Astrocyte (in vitro differentiated cells and primary cell): Measurements from ENCODE around the gene EME1. TPM values are rescaled to one million over a fixed set of nuclear protein-coding genes. Genes with fewer than 3 reads are reported as not detected.
"Not testable (repeated sequence)": the region's sequence is repeated elsewhere in the genome, so short reads cannot be mapped to it uniquely, and the experiment has no call there.

Experiments used
- DNase-seq: peaks from one replicate; pipeline ENCODE4 v3.0.0-alpha.2; 2010; ENCODE audit warnings: low read depth
- FAIRE-seq: peaks from 2 replicates; lab custom pipeline; 2011; peaks lifted over from hg19 to GRCh38; lab: Jason Lieb, UNC
- H2AFZ ChIP-seq: 2 replicates; pipeline ENCODE4 v1.6.0; 2012; ENCODE audit warnings: low read depth, low read length, inconsistent platforms
- H3K27ac ChIP-seq: 2 replicates; pipeline ENCODE4 v1.5.1; 2011; ENCODE audit warnings: low read depth, low read length, inconsistent platforms
- H3K27me3 ChIP-seq: 2 replicates; pipeline ENCODE4 v1.6.0; 2011; ENCODE audit warnings: low read length, inconsistent platforms; ENCODE audit not compliant: insufficient read depth
- H3K36me3 ChIP-seq: 2 replicates; pipeline ENCODE4 v1.5.1; 2011; ENCODE audit warnings: low read length, inconsistent platforms; ENCODE audit not compliant: insufficient read depth
- H3K4me1 ChIP-seq: 2 replicates; pipeline ENCODE4 v1.5.1; 2011; ENCODE audit warnings: low read length, inconsistent platforms; ENCODE audit not compliant: insufficient read depth
- H3K4me2 ChIP-seq: 2 replicates; pipeline ENCODE4 v1.6.0; 2012; ENCODE audit warnings: low read length, inconsistent platforms
- H3K4me3 ChIP-seq: 2 replicates; pipeline ENCODE4 v1.5.1; 2011; ENCODE audit warnings: low read depth, mild to moderate bottlenecking, low read length, inconsistent platforms; ENCODE audit not compliant: insufficient read depth
- H3K79me2 ChIP-seq: 2 replicates; pipeline ENCODE4 v1.6.0; 2012; ENCODE audit warnings: mild to moderate bottlenecking, low read length, inconsistent platforms; ENCODE audit not compliant: insufficient read depth
- H3K9ac ChIP-seq: 2 replicates; pipeline ENCODE4 v1.6.0; 2012; ENCODE audit warnings: mild to moderate bottlenecking, low read length, inconsistent platforms
- H3K9me3 ChIP-seq: 2 replicates; pipeline ENCODE4 v1.5.1; 2012; ENCODE audit warnings: low read depth, mild to moderate bottlenecking, low read length, inconsistent platforms; ENCODE audit not compliant: insufficient read depth
- H4K20me1 ChIP-seq: 2 replicates; pipeline ENCODE4 v1.6.0; 2012; ENCODE audit warnings: low read length, inconsistent platforms; ENCODE audit not compliant: insufficient read depth
- H3K27ac Mint-ChIP-seq: one replicate; pipeline ENCODE4 v1.8.0; 2021; ENCODE audit warnings: mild to moderate bottlenecking, mixed read lengths; ENCODE audit not compliant: unreplicated experiment
- H3K27me3 Mint-ChIP-seq: one replicate; pipeline ENCODE4 v1.8.0; 2021; ENCODE audit warnings: low read depth, mixed read lengths; ENCODE audit not compliant: unreplicated experiment
- H3K36me3 Mint-ChIP-seq: one replicate; pipeline ENCODE4 v1.8.0; 2021; ENCODE audit warnings: low read depth, mixed read lengths; ENCODE audit not compliant: unreplicated experiment
- H3K4me1 Mint-ChIP-seq: one replicate; pipeline ENCODE4 v1.8.0; 2021; ENCODE audit warnings: low read depth, mixed read lengths; ENCODE audit not compliant: unreplicated experiment
- H3K4me3 Mint-ChIP-seq: one replicate; pipeline ENCODE4 v1.8.0; 2021; ENCODE audit warnings: mild to moderate bottlenecking, moderate library complexity, mixed read lengths; ENCODE audit not compliant: unreplicated experiment
- H3K9me3 Mint-ChIP-seq: one replicate; pipeline ENCODE4 v1.8.0; 2021; ENCODE audit warnings: mild to moderate bottlenecking, mixed read lengths; ENCODE audit not compliant: unreplicated experiment
- CTCF ChIP-seq: IDR thresholded peaks from 2 replicates; pipeline ENCODE4 v1.5.1; 2011; ENCODE audit warnings: low read depth, mild to moderate bottlenecking, inconsistent platforms, low read length, moderate library complexity; ENCODE audit not compliant: insufficient read depth
- EZH2 ChIP-seq: IDR thresholded peaks from 2 replicates; pipeline ENCODE4 v1.6.1; 2012; ENCODE audit warnings: mild to moderate bottlenecking, low read length, inconsistent platforms; ENCODE audit not compliant: insufficient read depth
- total RNA-seq: library from RNA; stranded (reverse); gene quantifications from 2 replicates; pipeline ENCODE4 v1.2.1, GENCODE V29; 2021

Gene EME1
- total RNA-seq, 1 donor from 2014 or later, result 3.1 TPM

- Histone ChIP-seq H3K79me2 (no peaks in the 10 kb centered on the region), H3K4me3 (peak overlapping the region; percentile 57), H3K4me2 (peak overlapping the region; percentile 89), H3K4me1 (peaks cover 27% of the 10 kb centered on the region), H3K9ac (peak overlapping the region; percentile 82), H3K27me3 (no peaks in the 10 kb centered on the region), H4K20me1 (peaks cover 3% of the 10 kb centered on the region), H3K36me3 (peaks cover 2% of the 10 kb centered on the region), H2AFZ (peak overlapping the region; percentile 35), H3K9me3 (no peaks in the 10 kb centered on the region), H3K27ac (no peak overlapping the region)
- H3K9me3 Mint-ChIP-seq, result no peaks in the 10 kb centered on the region
- DNase-seq (no peak), FAIRE-seq (no peak)
- H3K27me3 Mint-ChIP-seq, result no peaks in the 10 kb centered on the region
- peaks cover 7% of the 10 kb centered on the region for H3K36me3 Mint-ChIP-seq
- H3K4me3 Mint-ChIP-seq, result peak overlapping the region; percentile 87
- peaks cover 21% of the 10 kb centered on the region for H3K4me1 Mint-ChIP-seq
- TF ChIP-seq EZH2 (no peak), CTCF (no peak)
- H3K27ac Mint-ChIP-seq, result peak overlapping the region; percentile 47
Observed at GRCh38 chr17:50426814-50427787, 54.1 kb downstream of the EME1 start.

GRCh38 chr17:50428126-50428525, 55.1 kb downstream of the EME1 start:
- not testable (repeated sequence) for DNase-seq, H3K9me3 Mint-ChIP-seq, H3K27ac Mint-ChIP-seq, H2AFZ ChIP-seq, H3K27me3 Mint-ChIP-seq, FAIRE-seq, H3K9me3 ChIP-seq, H3K36me3 Mint-ChIP-seq, H3K79me2 ChIP-seq, H3K4me2 ChIP-seq, H3K27me3 ChIP-seq, H3K4me3 ChIP-seq, H3K9ac ChIP-seq, H3K36me3 ChIP-seq, H3K27ac ChIP-seq, H4K20me1 ChIP-seq
- H3K4me1 Mint-ChIP-seq, result peaks cover 21% of the 10 kb centered on the region
- H3K4me3 Mint-ChIP-seq, result peak overlapping the region; percentile 72
- H3K4me1 ChIP-seq, result peaks cover 27% of the 10 kb centered on the region

GRCh38 chr17:50428831-50429424, 55.9 kb downstream of the EME1 start:
- Mint-ChIP-seq H3K27ac (no peak overlapping the region), H3K27me3 (no peaks in the 10 kb centered on the region), H3K36me3 (peaks cover 7% of the 10 kb centered on the region), H3K9me3 (no peaks in the 10 kb centered on the region), H3K4me1 (peaks cover 15% of the 10 kb centered on the region), H3K4me3 (no peak overlapping the region)
- H3K4me1 ChIP-seq, result peaks cover 22% of the 10 kb centered on the region
- no peaks in the 10 kb centered on the region for H3K9me3 ChIP-seq
- H3K36me3 ChIP-seq, result peaks cover 2% of the 10 kb centered on the region
- DNase-seq (no peak), FAIRE-seq (no peak)
- no peak overlapping the region for H3K27ac ChIP-seq
- H2AFZ ChIP-seq, result no peak overlapping the region
- H3K4me2 ChIP-seq, result no peak overlapping the region
- H3K9ac ChIP-seq, result no peak overlapping the region
- H3K4me3 ChIP-seq, result no peak overlapping the region
- peaks cover 9% of the 10 kb centered on the region for H4K20me1 ChIP-seq
- no peaks in the 10 kb centered on the region for H3K27me3 ChIP-seq
- no peak for TF ChIP-seq CTCF
- no peaks in the 10 kb centered on the region for H3K79me2 ChIP-seq
